ENCODE data around the gene LAMC1.

DNA sequence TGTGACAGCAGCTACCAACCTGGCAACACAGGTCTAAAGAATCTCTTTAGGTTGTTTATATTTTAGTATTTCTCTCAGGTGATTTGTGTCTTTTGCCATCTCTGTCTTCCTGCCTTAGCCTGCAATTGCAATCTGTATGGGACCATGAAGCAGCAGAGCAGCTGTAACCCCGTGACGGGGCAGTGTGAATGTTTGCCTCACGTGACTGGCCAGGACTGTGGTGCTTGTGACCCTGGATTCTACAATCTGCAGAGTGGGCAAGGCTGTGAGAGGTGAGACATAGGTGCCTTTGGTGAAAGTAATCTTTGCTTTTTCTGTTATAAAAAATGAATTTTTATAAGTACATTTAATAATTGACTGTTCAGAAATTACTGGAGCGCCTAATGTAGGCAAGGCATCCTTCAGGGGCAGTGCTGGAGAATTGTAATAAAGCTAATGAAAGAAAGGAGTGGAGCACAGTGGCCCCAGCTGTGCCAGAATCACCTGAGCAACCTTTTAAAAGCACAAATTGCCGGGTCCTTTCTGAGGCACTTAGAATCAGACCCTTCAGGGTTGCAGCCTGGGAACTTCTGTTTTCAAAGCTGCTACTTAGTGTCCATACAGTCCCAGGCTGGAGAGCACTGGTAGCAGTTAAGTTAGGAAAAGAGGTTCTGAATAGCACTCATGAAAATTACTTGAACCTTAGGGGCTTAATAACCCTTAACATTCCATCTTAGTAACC lies 102.2 kb downstream of the LAMC1 start:
- TF ChIP-seq JUND (IDR thresholded peaks at IDR 0.05) (no peak), POLR2AphosphoS5 (IDR thresholded peaks at IDR 0.05; ENCODE audit: low read depth, low read length) (no peak), RAD21 (IDR thresholded peaks at IDR 0.05; ENCODE audit: low read depth) (no peak), EZH2 (IDR thresholded peaks at IDR 0.05) (no peak), SRF (IDR thresholded peaks at IDR 0.05; ENCODE audit: low read depth) (no peak), SIN3A (IDR thresholded peaks at IDR 0.05; ENCODE audit: low read depth) (no peak), ELF1 (IDR thresholded peaks at IDR 0.05; ENCODE audit: borderline replicate concordance, low read depth) (no peak), CEBPB (IDR thresholded peaks at IDR 0.05; ENCODE audit: low read depth) (no peak), ZNF274 (IDR thresholded peaks at IDR 0.05; ENCODE audit: low read depth, low read length) (no peak), POLR2A (IDR thresholded peaks at IDR 0.05; ENCODE audit: borderline replicate concordance, extremely low read depth, insufficient read depth, insufficient read length) (no peak), TCF7L2 (IDR thresholded peaks at IDR 0.05; ENCODE audit: borderline replicate concordance, extremely low read depth, insufficient read depth, insufficient read length) (no peak)
- TF ChIP-seq, protein P1, sequence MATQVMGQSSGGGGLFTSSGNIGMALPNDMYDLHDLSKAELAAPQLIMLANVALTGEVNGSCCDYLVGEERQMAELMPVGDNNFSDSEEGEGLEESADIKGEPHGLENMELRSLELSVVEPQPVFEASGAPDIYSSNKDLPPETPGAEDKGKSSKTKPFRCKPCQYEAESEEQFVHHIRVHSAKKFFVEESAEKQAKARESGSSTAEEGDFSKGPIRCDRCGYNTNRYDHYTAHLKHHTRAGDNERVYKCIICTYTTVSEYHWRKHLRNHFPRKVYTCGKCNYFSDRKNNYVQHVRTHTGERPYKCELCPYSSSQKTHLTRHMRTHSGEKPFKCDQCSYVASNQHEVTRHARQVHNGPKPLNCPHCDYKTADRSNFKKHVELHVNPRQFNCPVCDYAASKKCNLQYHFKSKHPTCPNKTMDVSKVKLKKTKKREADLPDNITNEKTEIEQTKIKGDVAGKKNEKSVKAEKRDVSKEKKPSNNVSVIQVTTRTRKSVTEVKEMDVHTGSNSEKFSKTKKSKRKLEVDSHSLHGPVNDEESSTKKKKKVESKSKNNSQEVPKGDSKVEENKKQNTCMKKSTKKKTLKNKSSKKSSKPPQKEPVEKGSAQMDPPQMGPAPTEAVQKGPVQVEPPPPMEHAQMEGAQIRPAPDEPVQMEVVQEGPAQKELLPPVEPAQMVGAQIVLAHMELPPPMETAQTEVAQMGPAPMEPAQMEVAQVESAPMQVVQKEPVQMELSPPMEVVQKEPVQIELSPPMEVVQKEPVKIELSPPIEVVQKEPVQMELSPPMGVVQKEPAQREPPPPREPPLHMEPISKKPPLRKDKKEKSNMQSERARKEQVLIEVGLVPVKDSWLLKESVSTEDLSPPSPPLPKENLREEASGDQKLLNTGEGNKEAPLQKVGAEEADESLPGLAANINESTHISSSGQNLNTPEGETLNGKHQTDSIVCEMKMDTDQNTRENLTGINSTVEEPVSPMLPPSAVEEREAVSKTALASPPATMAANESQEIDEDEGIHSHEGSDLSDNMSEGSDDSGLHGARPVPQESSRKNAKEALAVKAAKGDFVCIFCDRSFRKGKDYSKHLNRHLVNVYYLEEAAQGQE (IDR thresholded peaks at IDR 0.05; ENCODE audit: low read depth): no peak
- TF ChIP-seq, protein P2, sequence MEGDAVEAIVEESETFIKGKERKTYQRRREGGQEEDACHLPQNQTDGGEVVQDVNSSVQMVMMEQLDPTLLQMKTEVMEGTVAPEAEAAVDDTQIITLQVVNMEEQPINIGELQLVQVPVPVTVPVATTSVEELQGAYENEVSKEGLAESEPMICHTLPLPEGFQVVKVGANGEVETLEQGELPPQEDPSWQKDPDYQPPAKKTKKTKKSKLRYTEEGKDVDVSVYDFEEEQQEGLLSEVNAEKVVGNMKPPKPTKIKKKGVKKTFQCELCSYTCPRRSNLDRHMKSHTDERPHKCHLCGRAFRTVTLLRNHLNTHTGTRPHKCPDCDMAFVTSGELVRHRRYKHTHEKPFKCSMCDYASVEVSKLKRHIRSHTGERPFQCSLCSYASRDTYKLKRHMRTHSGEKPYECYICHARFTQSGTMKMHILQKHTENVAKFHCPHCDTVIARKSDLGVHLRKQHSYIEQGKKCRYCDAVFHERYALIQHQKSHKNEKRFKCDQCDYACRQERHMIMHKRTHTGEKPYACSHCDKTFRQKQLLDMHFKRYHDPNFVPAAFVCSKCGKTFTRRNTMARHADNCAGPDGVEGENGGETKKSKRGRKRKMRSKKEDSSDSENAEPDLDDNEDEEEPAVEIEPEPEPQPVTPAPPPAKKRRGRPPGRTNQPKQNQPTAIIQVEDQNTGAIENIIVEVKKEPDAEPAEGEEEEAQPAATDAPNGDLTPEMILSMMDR (IDR thresholded peaks at IDR 0.05 in 2 of 3, conservative IDR thresholded peaks at IDR 0.05 in 1 of 3; ENCODE audit: borderline replicate concordance in 1 of 3, insufficient read depth in 1 of 3, low read depth in 2 of 3, low read length in 2 of 3): no peak

All from HCT116 (cell line).